HUDEP-2 (cell line): ENCODE results near the gene UNC13A.
"Not testable (repeated sequence)": the region's sequence is repeated elsewhere in the genome, so short reads cannot be mapped to it uniquely, and the experiment has no call there.

ENCODE experiments used
- DNase-seq, 76 experiments: peaks; one replicate each; lab custom pipeline; 2025; ENCODE audit not compliant: unreplicated experiment in 76 of 76; lab: John Stamatoyannopoulos, UW

Gene UNC13A

DNA sequence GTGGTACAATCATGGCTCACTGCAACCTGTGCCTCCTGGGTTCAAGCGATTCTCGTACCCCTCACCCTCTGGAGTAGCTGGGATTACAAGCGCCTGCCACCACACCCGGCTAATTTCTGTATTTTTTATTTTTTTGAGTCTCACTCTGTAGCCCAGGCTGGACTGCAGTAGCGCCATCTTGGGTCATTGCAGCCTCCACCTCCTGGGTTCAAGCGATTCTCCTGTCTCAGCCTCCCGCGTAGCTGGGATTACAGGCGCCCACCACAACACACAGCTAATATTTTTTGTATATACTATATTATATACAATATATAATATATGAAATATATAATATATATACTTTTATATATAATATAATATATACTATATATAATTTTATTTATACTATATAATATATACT is 80.2 kb downstream of the UNC13A start:
- DNase-seq: no peak

DNA sequence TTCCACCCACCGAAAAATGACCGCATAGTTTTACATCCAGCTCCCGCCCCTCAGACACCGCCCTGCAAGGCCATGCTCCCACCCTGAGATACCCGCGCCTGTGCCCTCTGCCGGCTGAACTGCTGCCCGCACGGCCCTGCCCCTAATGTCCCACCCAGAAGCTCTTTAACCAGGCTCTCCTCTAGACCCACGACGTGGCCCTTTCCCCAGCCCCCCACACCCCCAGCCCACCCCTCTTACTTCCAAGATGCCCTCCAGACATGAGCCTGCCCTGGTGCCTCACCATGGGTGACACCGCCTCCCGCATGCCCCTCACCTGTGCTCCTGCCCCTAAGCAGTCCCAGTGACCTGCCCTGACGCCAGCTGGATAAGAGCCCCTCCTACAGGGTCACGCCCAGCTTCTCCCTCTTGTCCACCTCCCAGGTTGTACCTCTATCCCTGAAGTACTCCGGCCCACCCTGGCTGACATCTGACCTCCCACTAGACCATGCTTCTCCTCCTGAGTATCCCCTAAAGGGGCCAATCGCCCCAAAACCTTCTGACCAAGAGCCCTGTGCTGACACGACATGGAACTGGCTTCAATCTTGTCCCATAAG is 81.5 kb downstream of the UNC13A start:
- DNase-seq: no peak

DNA sequence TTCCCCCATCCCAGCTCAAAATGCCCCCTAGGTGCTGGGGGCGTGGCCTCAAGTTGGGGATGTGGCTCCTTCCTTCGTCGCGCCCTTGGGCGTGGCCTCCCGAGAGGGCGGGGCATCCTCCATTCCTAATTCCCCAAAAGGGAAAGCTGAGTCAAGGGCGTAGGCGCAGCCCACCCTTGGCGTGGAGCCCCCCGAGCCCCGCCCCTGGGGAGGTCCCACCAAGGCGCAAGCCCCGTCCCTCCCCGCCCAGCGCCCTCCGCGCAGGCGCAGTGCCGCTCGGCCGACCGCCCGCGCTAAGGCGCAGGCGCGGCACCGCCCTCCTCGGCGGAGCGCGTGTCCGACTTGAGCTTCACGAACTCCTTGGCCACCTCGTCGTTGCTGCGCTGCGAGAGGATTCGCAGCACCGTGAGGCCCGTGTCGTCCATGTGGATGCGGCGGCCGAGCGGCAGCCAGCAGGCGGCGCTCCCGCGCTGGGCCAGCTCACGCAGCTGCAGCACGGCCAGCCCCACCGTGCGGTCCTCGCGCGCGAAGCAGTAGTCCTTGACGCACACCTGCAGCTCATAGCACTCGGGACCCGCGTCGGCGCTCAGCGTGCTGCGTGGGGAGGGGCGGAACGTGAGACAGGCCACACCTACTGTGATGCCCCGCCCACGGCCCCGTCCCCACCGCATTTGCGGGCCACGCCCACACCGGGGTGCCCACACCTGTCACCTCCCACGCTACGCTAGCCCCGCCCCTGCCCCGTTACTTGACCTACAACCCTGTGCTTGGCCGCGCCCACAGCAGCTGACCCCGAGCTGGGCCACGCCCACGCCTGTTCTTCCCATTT is 82.2 kb downstream of the UNC13A start:
- peak in 75 of 76 experiments; percentile 73 to 99 (median 96) for DNase-seq

DNA sequence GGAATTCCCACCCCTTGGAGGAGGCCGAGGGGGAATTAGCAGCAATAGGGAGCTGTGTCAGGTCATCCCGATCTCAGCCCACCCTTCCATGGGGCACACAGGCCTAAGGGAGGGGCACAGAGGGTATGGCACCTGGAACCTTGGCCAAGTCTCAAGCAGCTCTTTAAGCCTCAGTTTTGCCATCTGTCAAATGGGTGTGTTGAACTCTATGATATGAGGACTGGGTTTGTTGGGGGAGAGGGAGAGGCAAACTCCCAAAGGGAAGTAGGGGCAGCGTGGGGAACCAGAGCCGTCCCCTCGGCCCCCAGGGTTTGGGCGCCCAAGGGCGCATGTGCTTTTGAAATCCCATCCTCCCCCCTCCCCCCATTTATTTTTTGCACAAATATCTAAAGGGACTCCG is 83.0 kb downstream of the UNC13A start:
- no peak for DNase-seq

DNA sequence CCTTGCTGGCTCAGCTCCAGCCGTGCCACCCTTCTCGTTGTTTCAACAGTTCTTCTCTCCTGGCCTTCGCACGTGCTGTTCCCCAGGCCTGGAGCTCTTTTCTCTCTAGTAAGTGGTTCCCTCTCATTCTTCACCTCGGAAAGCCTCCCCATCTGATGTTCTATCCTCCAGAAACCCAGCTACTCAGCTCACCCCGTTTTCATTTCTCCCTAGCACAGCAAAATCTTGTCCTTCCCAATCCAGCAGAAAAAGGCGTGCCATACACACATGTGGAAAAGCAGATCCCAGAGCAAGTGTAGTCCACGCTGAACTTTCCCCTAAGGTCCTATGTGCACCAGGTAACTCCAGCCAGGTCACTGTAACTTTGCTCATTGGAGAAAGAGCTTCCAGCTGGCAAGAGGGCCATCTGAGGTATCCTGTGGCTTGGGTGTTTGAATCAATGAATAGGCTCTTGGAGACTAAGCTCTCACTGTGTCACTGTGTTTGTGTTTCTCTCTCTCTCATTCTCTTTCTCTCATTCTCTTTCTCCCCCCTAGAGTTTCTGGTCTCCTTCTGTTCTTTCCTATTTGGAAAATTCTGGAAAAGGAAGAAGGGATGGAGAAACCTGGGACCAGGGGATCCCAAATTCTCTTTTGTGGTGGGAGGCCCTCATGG is 83.7 kb downstream of the UNC13A start:
- DNase-seq: no peak

DNA sequence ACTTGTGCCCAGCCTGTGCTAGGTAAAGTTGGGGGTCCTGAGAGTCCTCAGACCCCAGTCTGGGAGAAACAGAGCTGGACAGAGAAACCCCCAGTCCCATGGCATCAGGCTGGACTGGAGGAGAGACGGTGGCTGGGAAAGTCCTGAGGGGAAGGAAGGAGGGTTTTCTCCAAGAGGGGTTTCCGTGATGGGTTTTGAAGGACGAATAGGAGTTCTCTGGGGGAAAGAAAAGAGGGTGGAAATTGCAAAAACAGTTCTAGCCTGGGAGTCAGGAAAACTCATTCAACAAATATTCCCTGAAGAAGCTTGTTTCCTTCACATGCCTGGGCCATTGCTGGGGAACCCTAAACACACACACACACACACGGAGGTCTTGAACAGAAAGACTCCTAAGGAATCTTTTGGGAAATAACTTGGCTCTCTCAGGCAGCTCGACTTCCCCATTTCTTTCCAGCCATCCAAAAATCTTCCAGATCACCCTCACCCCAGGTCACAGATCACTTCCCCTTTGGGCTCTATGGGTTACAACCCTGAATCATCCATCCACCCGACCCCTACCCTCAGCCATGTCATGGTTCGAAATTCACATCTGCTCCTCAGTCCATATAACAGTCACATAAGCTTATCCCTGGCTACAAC is 85.2 kb downstream of the UNC13A start:
- no peak for DNase-seq

DNA sequence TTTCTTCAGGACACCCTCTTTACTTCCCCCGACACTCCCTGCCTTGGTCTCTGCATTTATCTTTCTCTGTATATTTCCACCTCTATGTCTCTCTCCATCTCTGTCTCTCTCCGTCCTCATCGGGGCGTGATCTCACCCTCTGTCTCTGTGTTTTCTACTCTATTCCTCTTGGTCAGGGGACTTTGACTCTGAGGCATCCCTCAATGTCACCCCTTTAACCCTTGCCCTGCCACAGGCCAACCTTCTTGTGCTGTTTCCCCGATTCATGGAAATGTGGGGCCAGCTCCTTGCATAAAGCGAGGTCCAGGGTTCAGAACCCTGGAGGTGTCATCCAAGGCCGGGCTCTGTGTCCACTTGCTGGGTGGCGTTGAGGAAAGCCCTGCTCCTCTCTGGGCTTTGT is 85.9 kb downstream of the UNC13A start:
- DNase-seq: no peak

DNA sequence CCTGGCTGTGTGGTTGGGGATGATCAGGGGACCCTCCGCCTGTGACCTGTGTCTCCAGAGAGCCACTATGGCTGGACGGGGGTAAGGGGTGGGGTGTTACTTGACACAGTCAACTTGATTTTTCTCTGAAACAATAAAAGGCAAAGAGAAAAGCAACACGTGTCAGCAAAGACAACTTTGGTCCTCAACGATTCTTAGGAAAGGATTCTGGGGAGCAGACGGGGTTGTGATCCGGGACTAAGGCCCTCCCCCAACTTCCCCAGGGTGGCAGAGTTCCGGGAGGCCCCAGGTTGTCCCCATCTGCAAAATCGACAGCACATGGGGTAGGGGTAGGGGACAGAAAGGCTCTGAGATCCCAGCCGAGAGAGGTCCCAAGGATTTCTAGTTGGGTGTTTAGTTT is 86.5 kb downstream of the UNC13A start:
- no peak for DNase-seq

DNA sequence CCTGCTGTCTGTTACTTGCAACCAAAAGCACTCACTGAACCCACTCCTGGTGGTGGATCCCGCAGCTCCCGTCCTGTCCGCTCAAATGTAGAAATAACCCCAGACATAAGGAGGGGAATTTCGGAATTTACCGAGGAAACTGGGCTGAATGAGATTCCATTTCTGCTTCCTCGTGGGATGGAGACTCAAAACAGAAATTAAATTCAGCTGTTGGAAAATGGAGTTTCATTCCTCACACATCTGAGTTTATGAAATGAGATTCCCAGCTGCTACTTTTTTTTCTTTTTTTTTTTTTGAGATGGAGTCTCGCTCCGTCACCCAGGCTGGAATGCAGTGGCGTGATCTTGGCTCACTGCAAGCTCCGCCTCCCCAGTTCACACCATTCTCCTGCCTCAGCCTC is 88.4 kb downstream of the UNC13A start:
- DNase-seq: no peak

DNA sequence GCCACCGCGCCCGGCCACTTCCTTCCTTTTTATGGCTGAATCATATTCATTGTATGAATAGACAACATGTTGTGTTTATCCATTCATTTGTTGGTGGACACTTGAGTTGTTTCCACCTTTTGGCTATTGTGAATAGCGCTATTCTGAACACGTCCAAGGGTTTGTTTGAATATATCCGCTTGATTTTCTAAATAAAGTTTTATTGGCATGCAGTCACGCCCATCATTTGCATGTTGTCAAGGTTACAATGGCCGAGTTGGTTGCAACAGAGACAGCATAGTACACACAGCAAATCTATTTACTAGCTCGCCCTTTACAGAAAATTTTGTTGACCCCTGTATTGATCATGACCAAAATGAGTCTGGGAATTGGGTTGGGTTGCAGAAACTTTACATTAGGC is 89.2 kb downstream of the UNC13A start:
- no peak for DNase-seq

DNA sequence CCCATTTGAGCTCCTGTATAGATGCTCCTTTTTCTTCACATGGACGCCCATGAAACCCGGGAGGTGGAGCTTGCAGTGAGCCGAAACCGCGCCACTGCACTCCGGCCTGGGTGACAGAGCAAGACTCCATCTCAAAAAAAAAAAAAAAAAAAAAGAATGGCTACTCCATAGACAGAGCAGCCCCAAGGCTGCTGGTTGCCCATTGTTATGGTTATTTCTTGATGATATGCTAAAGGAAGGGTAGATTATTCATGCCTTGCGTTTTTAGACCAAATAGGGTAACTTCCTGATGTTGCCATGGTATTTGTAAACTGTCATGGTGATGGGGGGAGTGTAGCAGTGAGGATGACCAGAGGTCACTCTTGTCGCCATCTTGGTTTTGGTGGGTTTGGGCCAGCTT is 90.1 kb downstream of the UNC13A start:
- not testable (repeated sequence) for DNase-seq

DNA sequence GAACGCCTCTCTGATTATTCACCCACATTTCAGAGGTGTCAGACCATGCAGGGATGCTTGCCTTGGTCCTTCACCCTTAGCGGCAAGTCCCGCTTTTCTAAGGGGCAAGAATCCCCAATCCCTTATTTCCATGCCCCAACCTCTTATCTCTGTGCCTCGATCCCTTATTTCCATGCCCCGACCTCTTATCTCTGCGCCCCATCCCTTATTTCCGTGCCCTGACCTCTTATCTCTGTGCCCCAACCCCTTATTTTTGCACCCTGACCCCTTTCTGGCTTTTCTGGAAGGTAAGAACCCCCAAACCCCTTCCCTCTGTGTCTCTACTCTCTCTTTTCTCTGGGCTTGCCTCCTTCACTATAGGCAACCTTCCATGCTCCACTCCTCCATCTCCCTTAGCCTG is 93.9 kb downstream of the UNC13A start:
- not testable (repeated sequence) for DNase-seq

DNA sequence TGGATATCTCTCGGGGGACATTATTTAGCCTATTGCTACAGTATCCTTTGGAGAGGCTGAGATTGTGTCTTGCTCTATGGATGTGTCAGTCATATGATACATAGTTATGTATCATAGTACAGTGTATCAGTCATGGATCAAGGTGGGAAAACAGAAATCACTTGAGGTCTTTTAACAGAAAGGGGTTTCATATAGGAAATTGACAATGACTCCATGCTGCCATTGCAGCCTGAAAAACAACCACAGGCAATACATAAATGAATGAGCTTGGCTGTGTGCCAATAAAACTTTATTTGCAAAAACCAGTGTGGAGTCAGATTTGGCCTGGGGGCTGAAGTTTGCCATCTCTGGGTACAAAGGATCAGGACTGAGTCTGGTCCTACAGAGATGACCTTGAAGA is 97.3 kb downstream of the UNC13A start:
- DNase-seq: no peak

DNA sequence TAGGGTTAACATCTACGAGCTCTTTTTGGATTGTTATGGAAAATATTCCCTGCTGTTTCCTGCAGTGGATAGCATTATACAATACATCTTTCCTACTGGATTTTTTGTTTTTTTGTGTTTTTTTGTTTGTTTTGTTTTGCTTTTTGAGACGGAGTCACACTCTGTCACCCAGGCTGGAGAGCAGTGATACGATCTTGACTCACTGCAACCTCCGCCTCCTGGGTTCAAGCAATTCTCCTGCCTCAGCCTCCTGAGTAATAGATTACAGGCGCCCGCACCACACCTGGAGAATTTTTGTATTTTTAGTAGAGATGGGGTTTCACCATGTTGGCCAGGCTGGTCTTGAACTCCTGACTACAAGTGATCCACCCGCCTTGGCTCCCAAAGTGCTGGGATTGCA is 102.8 kb downstream of the UNC13A start:
- DNase-seq: not testable (repeated sequence)

DNA sequence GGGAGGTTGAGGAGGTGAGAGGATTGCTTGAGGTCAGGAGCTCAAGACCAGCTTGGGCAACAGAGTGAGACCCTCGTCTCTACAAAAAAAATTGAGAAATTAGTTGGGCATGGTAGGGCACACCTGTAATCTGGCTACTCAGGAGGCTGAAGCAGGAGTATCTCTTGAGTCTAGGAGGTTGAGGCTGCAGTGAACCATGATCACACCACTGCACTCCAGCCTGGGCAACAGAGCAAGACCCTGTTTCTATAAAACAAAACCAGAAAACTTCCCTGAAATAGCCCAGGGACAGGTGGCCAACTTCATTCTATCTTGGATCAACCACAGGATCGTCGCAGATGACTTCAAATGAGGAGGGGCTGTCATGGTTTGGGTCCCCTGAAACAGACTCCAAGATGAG is 104.0 kb downstream of the UNC13A start:
- no peak for DNase-seq

DNA sequence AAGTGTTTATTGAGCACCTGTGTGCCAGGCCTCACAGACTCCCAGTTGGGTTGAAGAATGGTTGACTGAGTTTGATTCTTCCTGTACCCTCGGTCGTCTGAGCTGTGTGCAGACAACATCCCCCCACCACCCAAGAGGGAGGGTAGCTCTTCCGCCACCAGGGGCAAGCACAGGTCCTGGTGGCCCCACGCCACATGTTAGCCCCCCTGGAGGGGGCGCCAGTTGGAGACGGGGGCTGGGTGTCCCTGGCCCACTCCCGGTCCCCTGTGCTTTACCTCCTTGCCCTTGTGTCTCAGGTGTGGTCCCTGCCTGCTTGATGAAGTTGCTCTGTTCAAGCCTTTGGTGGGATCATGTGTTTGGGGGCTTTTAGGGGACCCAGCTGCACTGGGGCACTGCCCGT is 105.5 kb downstream of the UNC13A start:
- DNase-seq: no peak

DNA sequence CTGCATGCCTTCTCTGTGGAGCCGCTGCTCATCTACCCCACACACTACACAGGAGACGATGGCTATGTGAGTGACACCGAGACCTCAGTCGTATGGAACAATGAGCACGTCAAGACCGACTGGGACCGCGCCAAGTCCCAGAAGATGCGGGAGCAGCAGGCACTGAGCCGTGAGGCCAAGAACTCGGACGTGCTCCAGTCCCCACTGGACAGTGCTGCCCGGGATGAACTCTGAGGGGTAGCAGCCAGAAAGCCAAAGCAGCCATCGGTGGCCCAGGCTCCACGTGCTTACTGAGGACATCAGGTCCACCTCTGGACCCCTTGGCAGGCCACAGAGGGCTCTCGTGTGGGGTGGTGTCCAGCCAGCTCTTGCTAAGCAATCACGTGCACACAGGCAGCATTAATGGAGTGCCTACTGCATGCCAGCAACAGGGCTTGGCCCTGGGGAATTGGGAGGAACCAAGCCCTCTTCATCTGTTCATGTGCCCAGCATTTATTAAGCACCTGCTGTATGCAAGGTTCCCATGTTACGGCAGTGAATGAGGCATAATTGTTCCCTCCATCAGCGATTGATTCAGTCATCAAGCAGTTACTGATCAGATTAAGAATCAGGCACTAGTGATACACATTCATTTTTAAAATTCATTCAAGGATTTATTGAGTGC is 106.8 kb downstream of the UNC13A start:
- DNase-seq: no peak

DNA sequence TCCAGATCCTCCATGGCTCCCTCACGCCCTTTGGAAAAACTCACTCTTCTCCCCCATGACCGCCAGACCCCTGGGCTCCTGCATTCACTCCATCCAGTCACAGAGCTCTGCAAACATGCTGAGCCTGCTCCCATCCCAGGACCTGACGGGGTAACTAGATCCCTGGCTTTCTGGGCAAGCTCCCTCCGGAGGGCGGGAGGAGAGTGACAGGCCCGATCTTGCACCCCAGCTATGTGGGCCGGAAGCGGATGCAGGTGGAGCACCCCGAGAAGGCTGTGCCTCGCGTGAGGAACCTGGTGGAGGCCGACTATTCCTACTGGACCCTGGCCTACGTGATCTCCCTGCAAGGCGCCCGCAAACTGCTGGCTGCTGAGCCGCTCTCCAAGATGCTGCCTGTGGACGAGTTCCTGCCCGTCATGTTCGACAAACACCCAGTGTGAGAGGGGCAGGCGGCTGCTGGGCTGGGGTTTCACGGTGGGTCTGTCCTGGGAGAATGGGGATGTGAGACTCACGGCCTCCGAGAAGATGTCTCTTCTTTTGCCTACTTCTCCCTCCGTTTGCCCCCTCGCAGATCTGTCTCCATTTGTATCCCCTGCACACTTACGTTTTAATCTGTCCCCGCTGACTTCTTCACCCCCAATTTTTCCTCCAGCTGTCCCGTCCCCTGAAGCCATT is 107.5 kb downstream of the UNC13A start:
- DNase-seq: no peak

DNA sequence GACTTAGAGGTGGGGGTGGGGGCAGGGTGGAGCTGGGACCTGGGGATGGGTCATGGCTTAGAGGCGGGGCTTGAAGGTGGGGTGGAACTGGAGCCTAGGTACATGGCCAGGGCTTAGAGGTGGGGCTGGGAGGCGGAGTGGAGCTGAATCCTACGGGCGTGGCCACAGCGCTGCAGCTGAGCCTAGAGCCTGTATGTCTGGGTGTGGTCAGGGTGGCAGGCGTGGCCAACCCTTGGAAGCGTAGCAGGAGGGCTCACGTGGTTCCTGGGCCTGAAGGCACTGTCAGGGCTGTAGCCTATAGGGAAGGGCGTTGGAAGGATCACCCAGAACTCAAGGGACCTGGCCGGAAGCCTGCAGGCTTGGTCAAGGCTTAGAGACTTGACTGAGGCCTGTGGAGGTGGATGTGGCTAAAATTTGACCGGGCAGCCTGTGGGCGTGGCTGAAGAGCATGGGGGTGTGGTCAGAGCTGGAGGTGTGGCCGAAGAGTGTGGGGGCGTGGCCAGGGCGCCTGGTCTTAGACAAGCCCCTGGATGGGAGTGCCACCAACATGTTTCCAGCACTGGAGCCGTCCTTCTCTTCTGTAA is 108.4 kb downstream of the UNC13A start:
- DNase-seq: peak; percentile 51 to 98 (median 93)

DNA sequence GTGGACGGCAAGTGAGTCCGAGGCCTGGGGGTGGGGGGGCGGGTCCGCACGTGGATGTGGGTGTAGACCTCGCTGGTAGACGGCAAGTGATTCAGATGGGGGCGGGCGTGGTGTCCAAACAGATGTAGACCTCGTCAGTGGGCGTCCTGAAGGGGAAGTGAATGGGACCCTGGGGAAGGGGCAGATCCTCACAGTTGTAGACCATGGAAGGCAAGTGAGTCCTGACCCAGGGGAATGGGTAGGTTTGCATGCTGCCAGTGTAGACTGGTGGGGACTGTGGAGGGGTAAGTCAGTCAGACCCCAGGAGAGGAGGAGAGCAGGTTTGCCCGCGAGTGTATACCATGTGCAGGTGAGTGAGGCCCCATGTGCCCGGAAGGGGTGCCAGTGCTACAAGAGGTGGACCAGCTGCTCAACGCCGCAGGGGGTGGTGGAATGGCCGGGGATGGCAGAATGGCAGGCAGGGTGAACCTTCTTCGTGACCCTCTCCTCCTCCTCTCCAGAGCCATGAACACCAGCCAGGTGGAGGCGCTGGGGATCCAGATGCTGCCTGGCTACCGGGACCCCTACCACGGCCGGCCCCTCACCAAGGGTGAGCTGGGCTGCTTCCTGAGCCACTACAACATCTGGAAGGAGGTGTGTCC is 110.6 kb downstream of the UNC13A start:
- no peak for DNase-seq
